HG03432 (cell line): ENCODE measurements around the gene IPO4.

Experiments
- ATAC-seq: cut with Tn5 transposase; IDR thresholded peaks from one replicate; pipeline ENCODE4 v1.9.1; 2021; ENCODE audit warnings: mild to moderate bottlenecking, moderate library complexity; ENCODE audit not compliant: unreplicated experiment

The IPO4 gene

DNA sequence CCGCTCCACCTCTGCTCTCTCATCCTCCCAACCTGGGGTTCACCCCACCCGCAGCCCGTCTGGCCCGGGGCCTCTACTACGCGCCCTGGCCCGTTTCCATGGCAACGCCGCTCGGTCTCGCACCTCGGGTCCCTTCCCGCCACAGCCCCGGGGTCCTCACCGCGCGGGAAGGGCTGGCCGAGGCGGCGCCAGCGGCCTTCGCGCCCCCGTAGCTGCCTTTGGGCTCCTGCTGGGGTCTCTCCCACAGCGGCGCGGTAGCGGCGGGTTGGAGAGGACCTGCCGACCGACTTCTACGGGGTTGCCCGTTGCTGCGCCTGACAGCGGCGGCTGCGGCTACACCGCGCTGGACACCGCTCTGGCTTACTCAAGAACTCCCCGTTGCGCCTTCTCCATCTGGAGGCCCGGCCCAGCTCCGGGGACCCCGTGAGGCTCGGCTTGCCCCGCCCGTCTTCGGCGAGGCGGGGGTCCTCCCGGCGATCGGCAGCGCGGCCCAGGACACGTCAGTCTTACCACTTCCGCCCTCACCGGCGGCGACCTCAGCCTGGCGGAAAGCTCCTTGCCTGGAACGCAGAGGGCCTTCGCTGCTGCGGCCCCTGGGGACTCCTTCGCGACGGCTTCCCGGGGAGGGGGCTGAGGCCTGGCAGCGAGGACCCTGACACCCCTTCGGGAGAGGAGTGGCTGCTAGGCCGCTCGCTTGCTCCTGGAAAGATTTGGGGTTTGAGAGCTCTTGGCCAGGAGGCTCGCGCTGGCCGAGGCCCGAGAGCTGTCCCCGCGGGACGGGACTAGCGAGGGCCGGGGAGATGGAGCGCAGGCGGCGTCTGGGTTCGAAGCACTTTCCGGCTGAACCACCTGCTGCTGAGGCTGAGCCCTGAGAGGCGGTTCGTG lies 6.8 kb upstream of the IPO4 start, which contains the start of gene TM9SF1:
TM9SF1 (minus strand) TSS at position 256 of the 885 bp plus-strand sequence. CDS start 422 bp downstream, outside the sequence.
- peak; percentile 89 for ATAC-seq

DNA sequence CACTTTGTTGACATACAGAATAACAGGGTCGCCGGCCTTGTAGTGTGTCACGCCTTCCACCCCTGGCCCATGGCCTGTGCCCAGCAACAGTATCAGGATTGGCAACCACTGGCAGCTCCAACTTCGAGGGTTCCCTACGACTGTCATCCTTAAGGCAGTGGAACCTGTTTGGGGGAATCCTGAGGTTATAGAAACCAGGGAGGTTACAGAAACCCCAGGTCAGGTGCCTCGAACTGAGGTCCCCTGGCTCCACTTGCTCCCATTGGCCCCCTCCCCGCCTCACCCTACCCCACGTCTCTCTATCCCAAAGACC lies 6.2 kb upstream of the IPO4 start:
- no peak for ATAC-seq

DNA sequence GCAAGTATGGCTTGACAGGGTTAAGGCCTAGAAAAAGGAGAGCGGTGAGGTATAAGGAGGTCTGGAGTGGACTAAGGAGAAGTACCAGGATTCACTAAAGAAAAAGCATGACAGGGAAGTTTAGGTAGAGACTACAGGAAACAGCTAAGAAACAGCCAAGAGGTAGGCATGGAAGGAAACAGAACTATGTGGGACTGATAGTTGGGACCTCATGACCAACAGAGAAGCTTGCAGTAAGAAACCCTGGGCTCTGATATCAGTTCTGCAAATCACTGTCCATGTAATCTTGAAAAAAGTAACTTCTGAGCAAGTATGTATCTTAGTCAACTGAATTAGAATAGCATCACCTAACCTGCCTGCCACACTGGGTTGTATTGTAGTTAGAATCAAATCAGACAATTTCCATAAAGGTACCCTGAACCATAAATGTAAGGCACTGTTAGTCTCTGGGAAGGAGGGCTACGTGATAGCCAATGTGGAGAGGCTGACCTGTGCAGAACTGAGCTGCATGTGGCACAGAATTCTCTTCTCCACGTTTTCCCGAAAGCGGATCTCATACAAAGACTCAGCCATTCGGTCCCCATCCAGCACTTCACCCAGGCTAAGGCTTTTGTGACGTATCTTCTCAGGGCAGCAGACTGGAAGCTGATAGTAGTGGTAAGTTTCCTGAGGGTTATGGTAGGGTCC lies 5.7 kb upstream of the IPO4 start:
- no peak for ATAC-seq

DNA sequence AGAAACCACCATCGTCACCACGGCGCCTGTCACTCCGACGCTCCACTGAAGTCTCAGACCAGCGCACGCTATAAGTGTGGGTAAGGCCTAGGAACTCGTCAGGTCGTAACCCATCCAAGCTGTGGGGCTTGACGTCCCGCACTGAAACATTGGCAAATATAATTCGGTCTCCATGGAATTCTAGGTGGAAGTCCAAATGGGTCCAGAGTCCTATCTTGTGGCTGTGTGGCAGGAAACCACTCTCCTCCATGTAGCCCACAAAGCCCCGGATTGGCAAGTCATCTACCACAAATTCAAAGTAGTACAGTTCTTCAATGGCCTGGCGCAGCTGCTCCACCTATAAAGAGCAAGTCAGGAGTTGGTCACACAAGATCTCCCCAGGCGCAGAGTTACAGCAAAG lies 4.3 kb upstream of the IPO4 start:
- no peak for ATAC-seq

DNA sequence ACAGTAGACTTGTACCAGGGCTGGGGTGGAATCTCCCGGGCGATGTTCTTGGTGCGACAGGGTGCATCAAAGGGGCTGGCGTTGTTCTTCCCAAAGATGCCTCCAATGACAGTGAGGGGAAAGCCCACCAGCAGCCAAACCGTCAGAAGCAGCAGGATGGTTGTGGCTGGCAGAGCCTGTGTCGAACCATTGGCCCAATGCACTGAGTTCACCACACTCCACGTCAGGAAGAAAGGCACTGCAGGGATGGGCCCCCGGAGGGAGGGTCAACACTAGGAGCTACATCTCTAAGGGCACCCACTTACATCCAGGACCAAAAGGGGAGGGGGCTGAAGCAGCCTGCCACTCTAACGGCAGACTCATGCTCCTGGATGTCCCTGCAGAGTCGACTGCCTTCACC lies 1.8 kb upstream of the IPO4 start:
- no peak for ATAC-seq

DNA sequence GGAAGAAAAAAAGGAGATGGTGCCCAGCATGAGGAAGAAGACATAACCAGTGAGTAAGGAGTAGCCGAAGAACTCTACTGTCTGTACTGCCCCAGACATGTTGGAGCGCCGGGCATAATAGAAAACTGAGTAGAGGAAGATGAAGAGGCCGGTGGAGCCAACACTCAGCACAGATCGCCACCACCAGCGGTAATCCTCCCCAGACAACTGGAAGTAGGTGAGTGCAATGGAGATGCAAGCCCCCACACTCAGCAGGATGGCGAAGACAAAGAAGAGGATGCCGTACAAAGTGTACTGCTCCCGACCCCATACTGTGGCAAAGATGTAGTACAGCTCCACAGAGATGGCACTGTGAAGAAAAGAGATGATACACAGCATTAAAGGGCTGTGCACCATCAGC lies 844 bp upstream of the IPO4 start:
- no peak for ATAC-seq

DNA sequence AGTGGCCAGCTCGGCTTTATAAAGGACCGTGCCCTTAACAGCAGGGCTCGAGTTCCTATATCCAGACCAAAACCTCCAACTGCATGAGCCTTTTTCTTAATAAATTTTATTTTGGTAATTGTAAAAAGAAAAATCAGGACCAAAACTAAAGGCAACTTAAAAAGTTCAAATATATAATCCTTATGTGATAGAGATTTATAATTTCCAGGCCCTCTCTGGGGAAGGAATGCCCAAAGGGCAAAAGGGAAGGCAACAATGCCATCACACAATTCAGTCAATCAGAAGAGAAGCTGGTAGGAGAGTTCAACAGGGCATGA lies 401 bp upstream of the IPO4 start:
- no peak for ATAC-seq

DNA sequence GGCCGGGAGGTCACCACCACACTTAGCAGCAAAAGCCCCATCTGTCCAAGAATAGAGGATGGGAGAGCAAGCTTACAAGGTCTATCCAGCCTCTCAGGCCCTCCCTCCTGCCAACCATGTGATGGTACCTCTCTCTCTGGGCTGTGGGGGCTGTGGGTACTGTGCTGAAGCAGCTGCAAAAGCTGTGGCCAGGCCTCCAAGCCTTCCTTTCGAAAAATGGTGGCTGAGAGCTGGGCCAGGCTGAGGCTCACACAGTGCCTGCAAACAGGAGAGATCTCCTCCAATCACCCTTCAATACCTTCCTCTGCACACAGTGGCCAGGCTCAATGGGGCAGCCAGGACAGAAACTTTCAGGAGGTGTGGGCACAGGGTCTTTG lies 1.1 kb downstream of the IPO4 start:
- ATAC-seq, result no peak

DNA sequence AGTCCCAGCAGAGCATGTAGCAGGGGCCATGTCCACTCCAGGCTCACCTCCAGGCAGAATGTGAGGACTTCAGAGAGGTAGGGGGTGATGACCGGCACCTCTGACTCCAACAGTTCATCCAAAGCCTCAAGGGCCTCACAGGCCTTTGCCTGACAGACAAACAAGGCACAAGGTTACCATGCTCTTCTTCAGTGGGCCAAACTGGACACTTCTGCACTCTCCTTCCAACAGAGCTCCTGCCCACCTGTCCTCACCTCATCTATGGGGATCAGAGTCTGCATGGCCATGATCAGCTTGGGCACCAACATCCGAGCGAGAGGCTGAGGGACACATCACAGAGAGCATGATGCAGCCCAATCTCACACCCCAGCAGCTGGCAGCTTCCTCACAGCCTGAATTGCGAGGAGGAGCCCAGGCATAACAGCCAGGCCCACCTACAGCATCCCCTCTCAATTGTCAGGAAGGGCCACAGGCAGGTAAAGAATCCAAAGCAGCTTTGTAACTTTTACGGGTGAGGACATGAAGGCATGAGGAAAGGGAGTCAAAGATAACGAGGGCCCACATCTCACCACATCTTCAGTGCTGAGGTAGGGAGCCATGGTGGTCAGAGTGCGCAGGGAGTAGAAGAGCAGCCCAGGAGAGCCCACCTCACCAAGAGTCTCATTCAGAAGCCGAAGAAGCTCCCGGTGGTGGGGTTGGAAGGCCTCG lies 1.6 kb downstream of the IPO4 start:
- no peak for ATAC-seq

DNA sequence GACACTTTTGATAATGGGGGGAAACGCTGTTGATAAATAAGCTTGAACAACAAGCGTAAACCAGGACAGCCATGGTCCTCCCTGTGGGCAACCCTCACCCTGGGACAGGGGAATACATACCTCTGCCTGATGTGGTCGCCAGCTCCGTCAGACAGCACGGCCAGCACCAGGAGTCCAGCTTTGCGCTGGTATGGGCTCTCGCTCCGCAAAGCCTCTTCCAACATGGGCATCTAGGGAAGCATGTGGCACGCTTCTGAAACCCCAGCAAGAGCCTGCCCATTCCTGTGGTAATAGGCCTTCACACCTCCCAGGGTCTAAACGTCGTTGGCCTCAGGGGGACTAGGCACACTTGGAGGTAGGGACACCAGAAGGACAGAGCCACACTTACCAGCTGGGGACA lies 2.9 kb downstream of the IPO4 start:
- no peak for ATAC-seq

DNA sequence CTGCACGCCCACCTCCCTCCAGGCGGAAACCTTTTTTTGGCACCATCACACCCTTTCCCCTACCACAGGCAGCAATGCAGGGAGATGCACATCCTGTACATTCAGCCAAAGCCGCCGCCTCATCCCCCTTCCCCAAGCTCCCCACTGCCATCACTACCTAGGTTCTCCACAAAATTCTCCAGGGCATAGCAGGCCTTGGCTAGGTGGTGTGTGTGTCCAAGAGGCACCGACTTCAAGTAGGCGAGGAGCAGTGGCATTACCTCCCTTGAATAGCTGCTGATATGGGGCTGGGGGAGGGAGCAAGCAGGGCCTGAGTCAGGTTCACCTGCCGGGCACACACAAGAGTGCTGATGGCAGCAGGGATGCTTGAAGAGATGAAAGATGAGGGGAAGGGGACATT lies 3.6 kb downstream of the IPO4 start:
- no peak for ATAC-seq

DNA sequence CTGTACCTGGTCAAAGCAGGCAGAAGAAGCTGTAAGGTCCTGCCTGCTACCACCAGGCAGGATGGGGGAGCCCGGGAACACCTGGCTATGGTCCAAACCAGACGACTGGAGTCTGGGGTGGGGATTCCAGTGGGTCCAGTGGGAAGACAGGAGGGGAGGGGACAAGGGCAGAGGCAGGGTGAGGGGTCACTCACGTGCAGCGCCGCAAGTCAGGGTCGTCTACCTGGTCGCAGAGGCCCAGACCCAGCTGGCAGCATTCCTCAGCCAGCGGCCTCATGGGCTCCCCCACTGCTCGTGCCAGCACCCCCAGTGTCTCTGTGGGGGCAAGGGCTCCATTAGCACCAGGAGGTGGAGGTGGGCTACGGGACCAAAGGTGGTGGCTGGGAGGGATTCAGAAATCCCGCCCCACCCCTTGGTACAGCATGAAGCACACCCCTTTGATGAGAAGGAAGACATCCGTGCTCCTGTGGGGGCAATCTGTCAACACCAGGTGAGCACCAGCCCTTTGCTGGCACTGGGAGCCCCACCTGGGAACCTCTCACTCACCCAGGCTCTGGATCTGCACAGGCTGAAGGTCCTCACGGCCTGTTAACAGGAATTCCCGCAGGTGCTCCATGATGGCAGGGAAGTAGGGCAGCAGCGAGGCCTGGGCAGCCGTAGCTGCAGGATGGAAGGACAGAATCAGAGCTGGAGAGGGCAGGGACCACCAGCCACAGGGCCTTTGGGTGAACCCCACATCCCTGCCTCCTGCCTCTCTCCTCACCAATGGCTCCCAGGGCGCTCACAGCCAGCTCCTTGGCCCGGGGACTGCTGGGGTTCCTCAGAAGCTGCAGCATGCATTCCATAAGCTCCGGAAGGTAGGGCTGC lies 4.3 kb downstream of the IPO4 start:
- ATAC-seq, result no peak

DNA sequence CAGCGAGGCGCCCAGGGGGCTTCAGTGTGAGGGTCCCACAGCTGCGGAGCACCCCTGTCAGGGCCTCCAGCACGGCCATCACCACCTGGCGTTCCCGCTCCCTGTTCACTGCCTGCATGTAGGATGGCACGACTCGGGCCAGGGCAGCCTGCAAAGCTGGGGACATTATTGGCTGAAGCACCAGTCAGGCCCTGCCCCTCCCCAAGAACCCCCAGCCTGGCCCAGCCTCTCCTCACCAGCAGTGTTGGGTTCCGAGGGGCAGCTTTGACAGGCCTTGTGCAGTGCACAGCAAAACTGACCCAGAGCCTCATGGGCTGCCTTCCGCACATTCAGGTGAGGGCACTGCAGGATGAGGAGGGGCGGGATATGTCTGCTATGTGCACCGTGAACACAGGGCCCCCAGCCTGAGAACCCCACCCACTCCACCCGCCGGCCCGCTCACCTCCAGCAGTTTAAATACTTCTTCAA lies 5.6 kb downstream of the IPO4 start:
- no peak for ATAC-seq

DNA sequence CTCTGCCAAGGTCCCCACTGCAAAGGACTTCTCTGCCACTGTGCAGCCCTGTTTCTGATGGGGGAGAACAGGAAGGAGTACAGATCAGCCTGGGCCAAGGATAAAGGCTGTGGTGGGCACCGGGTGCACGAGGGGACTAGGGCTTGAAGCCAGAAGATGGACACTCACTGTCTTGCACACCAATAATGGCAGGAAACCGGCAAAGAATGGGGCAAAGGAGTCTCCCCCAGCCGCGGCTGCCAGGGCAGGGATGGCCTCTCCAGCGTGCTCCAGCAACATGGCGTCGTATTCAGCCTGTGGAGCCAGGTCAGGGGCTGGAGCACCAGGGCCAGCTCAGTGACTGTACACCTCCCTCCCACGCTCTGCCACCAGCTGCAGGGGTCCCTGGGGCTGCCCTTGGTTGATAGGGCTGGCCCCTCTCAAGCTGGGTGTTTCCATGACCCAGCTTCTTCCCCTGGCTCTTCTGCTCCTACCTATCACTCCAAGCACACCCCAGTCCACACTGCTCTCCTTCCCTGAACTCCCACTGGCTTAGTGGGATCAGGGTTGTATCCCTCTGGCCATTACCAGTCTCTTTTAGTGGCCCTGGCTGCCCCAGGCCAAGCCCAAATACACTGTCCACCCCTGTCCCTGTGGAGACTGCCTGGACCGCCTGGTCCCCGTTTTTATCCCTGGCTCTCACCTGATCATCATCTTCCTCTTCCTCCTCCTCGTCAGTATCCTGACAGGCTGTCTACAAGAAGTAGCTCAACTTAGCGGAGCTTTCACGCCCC lies 6.3 kb downstream of the IPO4 start:
- no peak for ATAC-seq

DNA sequence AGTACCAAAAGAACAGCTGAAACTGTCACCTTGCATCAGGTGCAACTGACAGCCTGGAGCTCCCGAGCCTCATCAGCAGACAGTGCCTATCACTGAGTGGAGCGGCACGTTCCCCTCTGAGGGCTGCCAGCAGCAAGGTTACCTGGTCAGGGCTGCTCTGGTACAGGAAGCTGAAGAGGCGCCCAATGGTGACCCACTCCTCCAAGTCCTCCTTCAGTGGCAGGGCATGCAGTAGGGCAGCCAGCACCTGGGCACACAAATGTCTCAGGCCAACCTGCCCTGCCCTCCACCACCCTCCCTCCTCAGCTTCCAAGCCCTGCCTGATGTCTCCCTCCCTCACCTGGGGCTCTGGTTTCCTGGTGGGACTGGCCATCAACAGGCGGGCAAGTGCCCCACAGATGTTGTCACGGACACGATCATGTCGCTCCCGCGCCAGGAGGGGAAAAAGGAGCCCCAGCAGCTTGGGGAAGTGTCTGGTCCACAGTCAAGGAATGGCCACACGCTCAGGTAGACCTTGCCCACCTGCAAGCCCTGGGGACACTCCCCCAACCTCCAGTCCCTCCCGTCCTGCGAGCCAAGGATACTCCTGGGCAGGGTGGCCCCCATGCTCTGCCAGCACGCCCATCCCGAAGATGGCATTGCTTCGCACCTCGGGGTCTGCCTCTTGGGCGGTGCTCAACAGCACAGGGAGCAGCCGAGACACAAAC lies 7.1 kb downstream of the IPO4 start:
- no peak for ATAC-seq

DNA sequence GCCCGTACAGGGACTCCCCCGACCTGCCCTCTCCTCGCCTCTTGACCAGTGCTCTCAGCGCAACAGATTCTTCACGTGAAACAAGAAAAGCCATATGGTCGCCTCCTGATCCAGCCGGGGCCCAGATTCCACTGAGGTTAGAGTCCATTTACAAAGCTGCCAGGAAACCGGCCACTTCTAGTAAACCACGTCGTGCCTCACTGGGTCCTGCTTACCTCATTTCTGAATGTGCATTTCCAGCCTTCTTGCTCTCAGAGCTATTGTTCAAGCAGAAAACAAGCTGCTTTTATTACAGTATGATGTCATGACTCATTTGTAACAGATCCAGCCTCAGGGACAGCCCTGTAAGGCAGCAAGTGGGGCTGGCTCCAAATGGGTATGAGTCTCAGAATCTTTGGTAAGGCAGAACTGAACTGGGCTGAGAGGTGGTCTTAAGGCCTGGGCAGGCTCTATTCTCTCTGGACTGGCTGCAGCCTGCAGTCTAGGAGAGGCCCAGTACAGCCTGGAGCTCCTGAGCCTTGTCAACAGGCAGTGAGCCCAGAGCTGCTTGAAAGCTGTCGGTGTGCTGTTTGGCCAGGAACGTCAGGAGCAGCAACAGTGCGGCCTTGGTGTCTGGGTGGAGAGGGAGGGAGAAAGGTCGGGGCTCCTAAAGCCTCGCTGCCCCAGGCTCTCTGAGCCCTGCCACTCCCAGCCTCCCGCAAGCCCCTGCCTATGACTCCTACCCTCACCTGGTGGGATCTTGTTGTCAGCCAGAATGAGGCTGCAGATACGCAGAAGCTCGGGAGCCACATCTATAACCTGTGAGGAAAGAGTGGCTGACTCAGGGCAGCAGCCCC lies 8.4 kb downstream of the IPO4 start:
- ATAC-seq, result no peak

DNA sequence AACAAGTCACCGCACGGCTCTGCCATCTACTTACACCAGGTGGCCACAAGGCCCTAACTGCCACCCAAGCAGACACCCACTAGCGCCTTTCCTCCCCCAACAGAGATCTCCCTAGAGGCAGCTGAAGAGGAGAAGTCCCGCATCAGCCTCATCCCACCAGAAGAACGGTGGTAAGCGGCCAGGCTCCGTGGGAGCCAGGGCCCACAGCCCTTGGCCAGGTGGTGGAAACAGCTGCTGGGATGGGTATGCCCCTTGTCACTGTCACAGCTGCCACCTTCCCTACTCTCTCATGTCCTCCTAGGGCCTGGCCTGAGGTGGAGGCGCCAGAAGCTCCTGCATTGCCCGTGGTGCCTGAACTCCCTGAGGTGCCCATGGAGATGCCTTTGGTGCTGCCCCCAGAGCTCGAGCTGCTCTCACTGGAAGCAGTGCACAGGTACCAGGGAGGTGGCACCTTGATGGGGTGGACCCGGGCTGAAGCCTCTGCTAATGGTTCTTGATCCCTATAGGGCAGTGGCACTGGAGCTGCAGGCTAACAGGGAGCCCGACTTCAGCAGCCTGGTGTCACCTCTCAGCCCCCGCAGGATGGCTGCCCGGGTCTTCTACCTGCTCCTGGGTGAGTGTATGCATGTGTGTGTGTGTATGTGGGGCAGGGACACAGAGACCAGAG lies 9.2 kb downstream of the IPO4 start:
- no peak for ATAC-seq
